Heart right ventricle (tissue), 16 donors: ENCODE measurements around the gene THSD4. TPM values are rescaled to one million over a fixed set of nuclear protein-coding genes. Genes with fewer than 3 reads are reported as not detected.

ENCODE experiments used
- ATAC-seq, 8 donors: fragments of 200-7000 bp; cut with Tn5 transposase; one replicate each; pipeline ENCODE4 v1.9.1; 2020; ENCODE audit warnings: mild to moderate bottlenecking in 8 of 8, moderate library complexity in 8 of 8, moderate number of reproducible peaks in 1 of 8
- DNase-seq, 2 donors: peaks; one replicate each; pipeline ENCODE4 v3.0.0-alpha.2; 2020
- H3K27ac ChIP-seq, 10 donors: fragments of 200-600 bp; sonication (generic) in 2 of 10; one replicate each; pipeline versions ENCODE4 v1.5.0 to v1.8.0; 2020 to 2022; ENCODE audit warnings: mild to moderate bottlenecking in 3 of 10
- H3K27me3 ChIP-seq, 7 donors: fragments of 200-600 bp; one replicate each; pipeline ENCODE4 v1.8.0; 2021 to 2022; ENCODE audit warnings: mild to moderate bottlenecking in 2 of 7
- H3K36me3 ChIP-seq, 9 donors: fragments of 200-600 bp; sonication (generic) in 1 of 9; one replicate each; pipeline versions ENCODE4 v1.5.0 to v1.8.0; 2020 to 2022; ENCODE audit warnings: mild to moderate bottlenecking in 2 of 9
- H3K4me1 ChIP-seq, 9 donors: fragments of 200-600 bp; sonication (generic) in 1 of 9; one replicate each; pipeline versions ENCODE4 v1.5.0 to v1.8.0; 2020 to 2022; ENCODE audit warnings: mild to moderate bottlenecking in 4 of 9
- H3K4me3 ChIP-seq, 10 donors: fragments of 200-600 bp; sonication (generic) in 2 of 10; one replicate each; pipeline versions ENCODE4 v1.5.0 to v1.8.0; 2020 to 2022; ENCODE audit warnings: mild to moderate bottlenecking in 7 of 10, moderate library complexity in 2 of 10
- H3K9me3 ChIP-seq, 11 donors: fragments of 200-600 bp in 10 of 11; sonication (generic) in 2 of 11; one replicate each; pipeline versions ENCODE4 v1.5.0 to v1.8.0; 2013 to 2022; ENCODE audit warnings: mild to moderate bottlenecking in 2 of 11, control low read depth in 1 of 11, moderate library complexity in 1 of 11
- WGBS, 2 donors: extraction: QIAGEN DNeasy Blood & Tissue Kit; methylation state at CpG; one replicate each; pipeline ENCODE4 v1.1.7; 2013; ENCODE audit warnings: inconsistent platforms in 1 of 2; 5-methylcytosine and 5-hydroxymethylcytosine counted together
- intact Hi-C, 10 donors: fragments of 100-400 bp; cut with DNase I; formaldehyde crosslinking; loops; one replicate each; pipeline versions ENCODE4 v1.11.1 to v1.14.2; 2022
- polyA plus RNA-seq, 2 donors: library from polyadenylated mRNA; stranded (reverse); fragments of 200-250 nt; gene quantifications; one replicate each; pipeline ENCODE4 v1.2.3, GENCODE V29; 2013
- total RNA-seq, 10 donors: library from RNA; stranded (reverse); fragmentation: NEBNext Ultra II Directional in 3 of 10; extraction: Animal tissue kit (Norgen Biotek cat#: 25700) in 3 of 10; gene quantifications; one replicate each; pipeline versions ENCODE4 v1.2.1 to v1.2.4, GENCODE V29; 2021 to 2023
- TF ChIP-seq, protein P1 (sequence below), 9 donors: fragments of 200-600 bp; sonication (generic) in 2 of 9; IDR thresholded peaks; one replicate each; pipeline versions ENCODE4 v1.5.0 to v1.8.0; 2021 to 2022; ENCODE audit warnings: antibody characterized with exemption in 9 of 9, mild to moderate bottlenecking in 5 of 9, moderate library complexity in 1 of 9
- donor health status: Arrhythmogenic right ventricular cardiomyopathy.
- donor health status: ischemic (EF 13 %, LVEDD 7.1; RV severe dilation, severe dysfunction).
- donor health status: healthy with polysubstance abuse.
- donor health status: DM: no; HTN: yes; CAD: no.
- donor health status: DM: no; HTN: no; CAD: no.
- donor health status: ischemic (EF 25% LVEDD 6.9; RV normal size, moderate dysfunction).
- donor health status: ischemic (EF 25% LVEDD 5.7; RV mildly dilated, moderate dysfunction).
- donor health status: healthy.
- donor health status: DM: yes; HTN: yes; CAD: no.
- donor health status: Ischemic cardiomyopathy.
- donor health status: ischemic (EF 35%, LVEDD 5.7; RV mildly dilated, moderate dysfunction).
- donor health status: nonischemic (EF 11% LVEDD 7.7; RV severe dilation, severe dysfunction).
- donor health status: DM: yes; HTN: yes; CAD: no.
- donor health status: PGD.
- donor health status: ischemic (EF 29% LVEDD 5.4; RV normal size, mild dysfunction).
- donor health status: nonischemic (EF 23%, LVEDD 6.1; RV moderate dilation, normal function).

The THSD4 gene
- total and polyA plus RNA-seq, 12 donors = 20.8 to 212 (median 139) TPM

DNA sequence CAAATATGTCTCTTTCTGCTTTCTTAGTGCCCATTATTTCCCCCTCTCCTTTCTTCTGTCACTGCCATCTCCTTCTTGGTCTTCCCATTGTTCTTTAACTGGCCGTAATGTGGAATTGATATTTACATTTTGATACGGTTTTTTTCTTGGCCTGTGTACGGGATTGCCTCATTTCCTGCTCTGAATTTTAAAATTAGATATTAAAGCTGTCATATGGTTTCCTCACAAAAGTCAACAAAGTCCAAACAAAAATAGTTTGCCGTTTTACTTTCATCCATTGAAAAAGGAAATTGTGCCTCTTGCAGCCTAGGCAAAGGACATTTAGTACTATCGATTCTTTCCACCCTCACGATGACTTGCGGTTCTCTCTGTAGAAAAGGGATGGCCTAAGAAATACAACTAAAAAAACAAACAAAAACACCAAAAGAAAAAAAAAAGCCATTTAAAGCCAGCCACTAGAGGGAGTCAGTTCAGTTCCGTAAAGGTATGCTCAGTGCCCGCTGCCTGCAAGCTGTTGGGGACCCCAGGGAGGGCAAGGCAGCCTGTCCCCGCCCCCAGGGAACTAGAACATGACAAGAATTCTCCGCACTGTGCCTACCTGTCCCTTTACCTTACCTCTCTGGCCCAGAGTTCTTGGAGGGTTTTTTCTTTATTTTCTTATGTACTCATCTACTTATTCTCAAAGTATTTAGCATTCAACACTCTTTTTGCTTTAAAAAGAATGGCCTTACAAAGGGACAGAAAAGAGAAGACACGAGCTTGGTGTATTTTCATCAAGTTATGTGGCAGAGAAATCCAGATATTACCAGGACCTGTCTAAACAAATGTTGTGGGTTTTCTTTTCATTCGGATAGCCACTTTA lies 665.1 kb downstream of the THSD4 start:
- Histone ChIP-seq H3K36me3 (peaks cover 0 to 13% (median 0%) of the 10 kb centered on the region in 9 donors), H3K27me3 (no peaks in the 10 kb centered on the region), H3K9me3 (no peaks in the 10 kb centered on the region), H3K27ac (peak overlapping the region in 3 of 10 donors; percentile 3 to 42 (median 6)), H3K4me3 (peak overlapping the region in 1 of 10 donors; percentile 18), H3K4me1 (peaks cover 0 to 18% (median 8%) of the 10 kb centered on the region in 9 donors)
- intact Hi-C loops = loop anchor here in 2 of 10 donors (2.0 to 10.0 kb wide), 3 partner anchors 38 to 376 kb away; no protein-coding TSS in a partner anchor
- no peak for DNase-seq
- 30 to 44% methylated on average over 13 of the region's 13 CpGs for WGBS, 2 donors
- peak in 3 of 8 donors; percentile 27 to 41 (median 35) for ATAC-seq
- TF ChIP-seq, protein P1, sequence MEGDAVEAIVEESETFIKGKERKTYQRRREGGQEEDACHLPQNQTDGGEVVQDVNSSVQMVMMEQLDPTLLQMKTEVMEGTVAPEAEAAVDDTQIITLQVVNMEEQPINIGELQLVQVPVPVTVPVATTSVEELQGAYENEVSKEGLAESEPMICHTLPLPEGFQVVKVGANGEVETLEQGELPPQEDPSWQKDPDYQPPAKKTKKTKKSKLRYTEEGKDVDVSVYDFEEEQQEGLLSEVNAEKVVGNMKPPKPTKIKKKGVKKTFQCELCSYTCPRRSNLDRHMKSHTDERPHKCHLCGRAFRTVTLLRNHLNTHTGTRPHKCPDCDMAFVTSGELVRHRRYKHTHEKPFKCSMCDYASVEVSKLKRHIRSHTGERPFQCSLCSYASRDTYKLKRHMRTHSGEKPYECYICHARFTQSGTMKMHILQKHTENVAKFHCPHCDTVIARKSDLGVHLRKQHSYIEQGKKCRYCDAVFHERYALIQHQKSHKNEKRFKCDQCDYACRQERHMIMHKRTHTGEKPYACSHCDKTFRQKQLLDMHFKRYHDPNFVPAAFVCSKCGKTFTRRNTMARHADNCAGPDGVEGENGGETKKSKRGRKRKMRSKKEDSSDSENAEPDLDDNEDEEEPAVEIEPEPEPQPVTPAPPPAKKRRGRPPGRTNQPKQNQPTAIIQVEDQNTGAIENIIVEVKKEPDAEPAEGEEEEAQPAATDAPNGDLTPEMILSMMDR (IDR thresholded peaks at IDR 0.05) = peak; percentile 45 to 75 (median 69)

GRCh38 chr15:71781179-71781964 lies 666.1 kb downstream of the THSD4 start:
- Histone ChIP-seq H3K4me1 (peaks cover 0 to 18% (median 8%) of the 10 kb centered on the region in 9 donors), H3K36me3 (peaks cover 0 to 13% (median 0%) of the 10 kb centered on the region in 9 donors), H3K27ac (no peak overlapping the region), H3K4me3 (no peak overlapping the region), H3K27me3 (no peaks in the 10 kb centered on the region), H3K9me3 (no peaks in the 10 kb centered on the region)
- 91 to 94% methylated on average over 9 of the region's 9 CpGs for WGBS, 2 donors
- TF ChIP-seq, protein P1 (IDR thresholded peaks at IDR 0.05) = no peak
- intact Hi-C loops = loop anchor here in 2 of 10 donors (2.0 to 10.0 kb wide), 3 partner anchors 39 to 375 kb away; no protein-coding TSS in a partner anchor
- ATAC-seq (no peak), DNase-seq (no peak)

GRCh38 chr15:71781965-71782265 lies 666.6 kb downstream of the THSD4 start:
- H3K4me1 ChIP-seq = peaks cover 0 to 18% (median 8%) of the 10 kb centered on the region in 9 donors
- H3K9me3 ChIP-seq = no peaks in the 10 kb centered on the region
- H3K4me3 ChIP-seq = no peak overlapping the region
- H3K36me3 ChIP-seq = peaks cover 0 to 13% (median 0%) of the 10 kb centered on the region in 9 donors
- DNase-seq = no peak
- WGBS, 2 donors = 91 to 92% methylated on average over 8 of the region's 8 CpGs
- intact Hi-C loops = loop anchor here in 2 of 10 donors (2.0 to 10.0 kb wide), 3 partner anchors 40 to 375 kb away; no protein-coding TSS in a partner anchor
- no peak overlapping the region for H3K27ac ChIP-seq
- TF ChIP-seq, protein P1 (IDR thresholded peaks at IDR 0.05) = no peak
- no peaks in the 10 kb centered on the region for H3K27me3 ChIP-seq
- ATAC-seq = peak in 1 of 8 donors; percentile 13
